ENCODE results near the gene PLD4.
"Not testable (repeated sequence)": the region's sequence is repeated elsewhere in the genome, so short reads cannot be mapped to it uniquely, and the experiment has no call there.

The PLD4 gene

GRCh38 chr14:104897330-104898194 is 27.1 kb upstream of the PLD4 start:
- DNase-seq (ENCODE audit: low read depth): no peak
- in situ Hi-C loops (cut with HindIII; ENCODE audit: low sequenced_read_pairs): no loop called here
- no peak for TF ChIP-seq CTCF (IDR thresholded peaks at IDR 0.05; ENCODE audit: low read depth, low read length, missing control alignments)
- H3K4me3 ChIP-seq (ENCODE audit: low read depth, low read length): no peak overlapping the region

DNA sequence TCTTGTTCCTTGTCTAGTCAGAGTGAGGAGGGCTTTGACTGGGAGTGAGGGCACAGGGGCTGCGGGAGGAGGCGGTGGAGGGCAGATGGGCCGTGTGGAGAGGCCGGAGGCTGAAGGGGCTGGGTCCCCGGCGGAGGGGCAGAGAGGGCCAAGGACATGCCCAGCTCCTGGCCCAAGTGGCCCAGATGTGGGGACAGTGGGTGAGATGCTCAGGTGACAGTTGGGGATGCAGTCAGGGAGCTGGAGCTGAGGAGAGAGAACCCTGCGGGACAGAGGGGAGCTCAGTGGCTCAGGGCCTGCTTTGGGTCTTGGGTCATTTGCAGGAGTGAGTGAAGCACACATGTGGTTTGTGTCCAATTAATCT is 26.5 kb upstream of the PLD4 start:
- in situ Hi-C loops (cut with HindIII; ENCODE audit: low sequenced_read_pairs): no loop called here
- no peak for TF ChIP-seq CTCF (IDR thresholded peaks at IDR 0.05; ENCODE audit: low read depth, low read length, missing control alignments)
- DNase-seq (ENCODE audit: low read depth): no peak
- H3K4me3 ChIP-seq (ENCODE audit: low read depth, low read length): no peak overlapping the region

DNA sequence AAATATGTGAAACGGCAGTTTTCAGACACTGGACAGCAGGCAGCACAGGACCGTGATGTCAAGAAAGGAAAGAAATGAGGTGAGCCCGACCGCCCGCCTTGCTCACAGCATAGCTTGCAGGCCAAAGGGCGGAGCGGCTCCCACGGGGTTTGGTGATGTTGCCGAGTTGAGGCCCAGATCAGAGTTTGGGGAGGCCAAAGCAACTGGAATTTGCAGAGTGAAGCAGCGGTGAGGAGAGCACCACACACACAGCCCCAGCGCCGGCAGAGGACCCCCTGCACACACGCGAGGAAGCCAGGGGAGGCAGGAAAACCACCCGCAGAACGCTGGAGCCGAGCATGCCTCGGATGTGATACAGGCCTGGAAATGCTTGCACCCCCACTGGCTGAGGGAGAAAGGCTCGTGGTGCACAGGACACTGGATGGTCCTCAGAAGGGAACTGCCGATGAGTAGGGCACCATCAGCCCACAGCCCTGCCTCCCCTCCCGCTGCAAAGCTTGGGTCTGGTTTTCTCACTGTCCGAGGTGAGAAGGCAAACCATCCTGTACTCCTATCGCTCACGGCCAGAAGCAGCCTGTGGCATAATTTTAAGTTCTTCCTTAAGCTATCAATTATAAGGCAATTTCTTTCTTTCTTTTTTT is 25.7 kb upstream of the PLD4 start:
- DNase-seq (ENCODE audit: low read depth): no peak
- TF ChIP-seq CTCF (IDR thresholded peaks at IDR 0.05; ENCODE audit: low read depth, low read length, missing control alignments): no peak
- H3K4me3 ChIP-seq (ENCODE audit: low read depth, low read length): no peak overlapping the region
- in situ Hi-C loops (cut with HindIII; ENCODE audit: low sequenced_read_pairs): no loop called here

DNA sequence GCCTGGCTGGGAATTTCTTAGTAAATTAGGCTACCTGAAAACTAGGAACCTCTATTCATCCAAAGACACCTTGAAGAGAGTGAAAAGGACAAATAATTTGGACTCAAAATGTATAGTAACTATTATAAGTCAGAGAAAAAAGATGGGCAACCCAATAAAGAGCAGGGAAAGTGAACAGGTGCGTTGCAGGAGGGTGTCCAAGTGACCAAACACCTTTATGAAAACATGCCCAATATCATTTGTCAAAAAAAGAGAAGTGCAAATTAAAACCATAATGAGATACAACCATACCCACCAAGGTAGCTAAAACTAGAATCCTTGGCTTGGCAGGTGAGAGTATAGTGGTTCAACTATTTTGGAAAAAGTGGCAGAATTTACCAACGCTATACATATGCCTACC is 24.9 kb upstream of the PLD4 start:
- in situ Hi-C loops (cut with HindIII; ENCODE audit: low sequenced_read_pairs): no loop called here

GRCh38 chr14:104900639-104901512 is 23.8 kb upstream of the PLD4 start:
- TF ChIP-seq CTCF (IDR thresholded peaks at IDR 0.05; ENCODE audit: low read depth, low read length, missing control alignments): no peak
- in situ Hi-C loops (cut with HindIII; ENCODE audit: low sequenced_read_pairs): no loop called here

More for the DNA sequence above, 24.9 kb upstream of the PLD4 start:
- no peak overlapping the region for H3K4me3 ChIP-seq (ENCODE audit: low read depth, low read length)
- no peak for TF ChIP-seq CTCF (IDR thresholded peaks at IDR 0.05; ENCODE audit: low read depth, low read length, missing control alignments)
- DNase-seq (ENCODE audit: low read depth): no peak

DNA sequence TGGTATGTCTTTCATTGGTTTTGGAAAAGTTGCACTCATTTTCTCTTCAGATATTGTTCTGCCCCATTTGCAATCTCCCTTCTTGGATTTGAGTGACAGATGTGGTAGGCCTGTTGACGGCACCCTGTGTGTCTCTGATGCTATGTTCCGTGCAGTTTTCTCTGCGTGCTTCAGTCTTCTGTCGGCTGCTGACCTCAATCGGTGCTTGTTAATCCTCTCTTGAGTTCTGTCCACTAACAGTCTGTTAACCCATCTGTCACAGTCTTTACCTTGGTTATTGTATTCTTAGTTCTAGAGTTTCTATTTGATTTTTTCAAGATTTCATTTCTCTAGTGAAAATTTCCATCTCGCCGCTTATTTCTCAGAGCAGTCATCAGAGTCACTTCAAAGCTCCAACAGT is 20.7 kb upstream of the PLD4 start:
- no peak overlapping the region for H3K4me3 ChIP-seq (ENCODE audit: low read depth, low read length)
- no peak for DNase-seq (ENCODE audit: low read depth)
- in situ Hi-C loops (cut with HindIII; ENCODE audit: low sequenced_read_pairs): no loop called here
- no peak for TF ChIP-seq CTCF (IDR thresholded peaks at IDR 0.05; ENCODE audit: low read depth, low read length, missing control alignments)

More at GRCh38 chr14:104900639-104901512, 23.8 kb upstream of the PLD4 start:
- no peak overlapping the region for H3K4me3 ChIP-seq (ENCODE audit: low read depth, low read length)
- no peak for DNase-seq (ENCODE audit: low read depth)

DNA sequence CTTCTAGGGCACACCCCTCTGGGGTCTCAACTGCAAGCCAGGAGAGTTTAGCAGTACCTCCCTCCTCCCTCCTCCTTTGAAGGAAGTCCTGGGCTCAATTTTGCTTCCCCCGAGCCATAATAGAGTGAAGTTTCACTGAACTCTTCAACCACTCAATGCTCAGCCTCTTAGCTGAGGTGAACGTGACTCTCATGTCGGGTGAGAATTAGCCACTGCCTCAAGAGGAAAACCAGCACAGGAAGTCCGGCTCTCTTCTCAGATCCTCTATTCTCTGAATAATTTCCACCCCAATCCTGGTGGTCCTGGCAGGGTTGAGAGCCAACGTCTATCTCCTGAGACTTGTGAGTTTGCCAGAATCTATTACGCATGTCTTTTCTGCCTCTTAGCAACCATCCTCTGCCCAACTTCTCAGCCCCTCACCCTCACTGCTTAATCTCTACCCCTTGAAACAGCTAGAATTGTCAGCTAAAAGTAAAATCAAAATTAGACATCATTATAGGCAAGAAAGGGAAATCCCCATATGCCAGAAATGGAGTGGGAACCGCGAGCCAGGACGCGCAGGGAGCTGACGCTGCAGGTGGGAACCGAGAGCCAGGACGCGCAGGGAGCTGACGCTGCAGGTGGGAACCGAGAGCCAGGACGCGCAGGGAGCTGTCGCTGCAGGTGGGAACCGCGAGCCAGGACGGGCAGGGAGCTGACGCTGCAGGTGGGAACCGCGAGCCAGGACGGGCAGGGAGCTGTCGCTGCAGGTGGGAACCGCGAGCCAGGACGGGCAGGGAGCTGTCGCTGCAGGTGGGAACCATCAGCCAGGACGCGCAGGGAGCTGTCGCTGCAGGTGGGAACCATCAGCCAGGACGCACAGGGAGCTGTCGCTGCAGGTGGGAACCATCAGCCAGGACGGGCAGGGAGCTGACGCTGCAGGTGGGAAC is 19.8 kb upstream of the PLD4 start:
- in situ Hi-C loops (cut with HindIII; ENCODE audit: low sequenced_read_pairs): loop anchor here (5.0 kb wide), 1 partner anchor 52 kb away; no protein-coding TSS in a partner anchor
- not testable (repeated sequence) for DNase-seq (ENCODE audit: low read depth); H3K4me3 ChIP-seq (ENCODE audit: low read depth, low read length)

DNA sequence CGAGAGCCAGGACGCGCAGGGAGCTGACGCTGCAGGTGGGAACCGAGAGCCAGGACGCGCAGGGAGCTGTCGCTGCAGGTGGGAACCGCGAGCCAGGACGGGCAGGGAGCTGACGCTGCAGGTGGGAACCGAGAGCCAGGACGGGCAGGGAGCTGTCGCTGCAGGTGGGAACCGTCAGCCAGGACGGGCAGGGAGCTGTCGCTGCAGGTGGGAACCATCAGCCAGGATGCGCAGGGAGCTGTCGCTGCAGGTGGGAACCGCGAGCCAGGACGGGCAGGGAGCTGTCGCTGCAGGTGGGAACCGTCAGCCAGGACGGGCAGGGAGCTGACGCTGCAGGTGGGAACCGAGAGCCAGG is 19.1 kb upstream of the PLD4 start:
- DNase-seq (ENCODE audit: low read depth); H3K4me3 ChIP-seq (ENCODE audit: low read depth, low read length): not testable (repeated sequence)
- in situ Hi-C loops (cut with HindIII; ENCODE audit: low sequenced_read_pairs): loop anchor here (5.0 kb wide), 1 partner anchor 52 kb away; no protein-coding TSS in a partner anchor

Data from astrocyte of the cerebellum (primary cell).